GM12878 (cell line): ENCODE measurements around the gene HPSE2. TPM values are rescaled to one million over a fixed set of nuclear protein-coding genes. Genes with fewer than 3 reads are reported as not detected.

Experiments used
- ATAC-seq: fragments of 200-7000 bp; cut with Tn5 transposase; 3 replicates; pipeline ENCODE4 v1.9.1; 2020; ENCODE audit warnings: mild to moderate bottlenecking, moderate library complexity
- BruUV-seq: library from RNA; stranded (reverse); fragments of 400-500 nt; replicated peaks from 2 replicates; lab custom pipeline; 2021; lab: Mats Ljungman, UMichigan
- CTCF ChIA-PET: fragments of 300-600 bp; sonication (Branson Sonifier 250); formaldehyde crosslinking; extraction: SDS; loops from one replicate; lab custom pipeline; 2021; ENCODE audit warnings: inconsistent platforms; lab: Yijun Ruan, JAX
- POLR2A ChIA-PET: fragments of 350-600 bp; formaldehyde crosslinking; extraction: SDS; loops from one replicate; lab custom pipeline; 2021; ENCODE audit warnings: inconsistent platforms; lab: Charles Lee
- RAD21 ChIA-PET: fragments of 300-600 bp; sonication (Branson Sonifier 250); formaldehyde crosslinking; loops from one replicate; lab custom pipeline; 2023; ENCODE audit warnings: antibody characterized with exemption; ENCODE audit not compliant: unreplicated experiment; lab: Charles Lee
- SMC1A ChIA-PET: fragments of 300-600 bp; sonication (Branson Sonifier 250); formaldehyde crosslinking; loops from one replicate; lab custom pipeline; 2023; ENCODE audit not compliant: unreplicated experiment, uncharacterized antibody; lab: Charles Lee
- DNase-seq: peaks from one replicate; pipeline ENCODE4 v3.0.0-alpha.2; 2011; ENCODE audit warnings: low read depth, low spot score
- FAIRE-seq: peaks from 3 replicates; lab custom pipeline; 2011; peaks lifted over from hg19 to GRCh38; lab: Jason Lieb, UNC
- H2AFZ ChIP-seq: 2 replicates; pipeline ENCODE4 v1.6.0; 2011; ENCODE audit warnings: low read depth, low read length, control low read depth; ENCODE audit not compliant: control insufficient read depth
- H3K27ac ChIP-seq: 2 replicates; pipeline ENCODE4 v1.5.1; 2011; ENCODE audit warnings: control low read depth; ENCODE audit not compliant: control insufficient read depth, insufficient read depth
- H3K27me3 ChIP-seq, 2 experiments: replicated peaks in 1 of 2; 2 replicates each; pipeline versions ENCODE4 v1.6.0 to v1.6.1; 2011; ENCODE audit warnings: low read length in 1 of 2; ENCODE audit not compliant: control insufficient read depth in 2 of 2, insufficient read depth in 2 of 2
- H3K36me3 ChIP-seq, 2 experiments: 2 replicates each; pipeline ENCODE4 v1.5.1; 2011; ENCODE audit warnings: low read length in 1 of 2; ENCODE audit not compliant: control insufficient read depth in 2 of 2, insufficient read depth in 2 of 2
- H3K4me1 ChIP-seq: 2 replicates; pipeline ENCODE4 v1.6.1; 2011; ENCODE audit warnings: mild to moderate bottlenecking, low read length, moderate library complexity, mixed read lengths; ENCODE audit not compliant: control insufficient read depth, insufficient read depth
- H3K4me2 ChIP-seq: 2 replicates; pipeline ENCODE4 v1.6.0; 2011; ENCODE audit warnings: control low read depth; ENCODE audit not compliant: control insufficient read depth, insufficient read depth
- H3K4me3 ChIP-seq: fragments of 200-600 bp; sonication (generic); 2 replicates; pipeline ENCODE4 v1.5.1; 2016
- H3K79me2 ChIP-seq: 2 replicates; pipeline ENCODE4 v1.6.0; 2011; ENCODE audit warnings: low read length; ENCODE audit not compliant: control insufficient read depth, insufficient read depth
- H3K9ac ChIP-seq: 2 replicates; pipeline ENCODE4 v1.8.0; 2011; ENCODE audit warnings: low read length, control low read depth, mixed read lengths; ENCODE audit not compliant: control insufficient read depth, insufficient read depth
- H3K9me3 ChIP-seq: replicated peaks from 3 replicates; pipeline ENCODE4 v1.5.1; 2011; ENCODE audit warnings: mild to moderate bottlenecking, low read length; ENCODE audit not compliant: control insufficient read depth, insufficient read depth
- H4K20me1 ChIP-seq: 2 replicates; pipeline ENCODE4 v1.6.0; 2011; ENCODE audit not compliant: control insufficient read depth, insufficient read depth
- BHLHE40 ChIP-seq, 2 experiments: fragments of 450-650 bp in 1 of 2; IDR thresholded peaks; 2 replicates each; pipeline ENCODE4 v1.6.1; 2011 to 2017; ENCODE audit warnings: low read depth in 2 of 2, borderline replicate concordance in 1 of 2, improper control_type of control experiment in 1 of 2, low read length in 1 of 2, mild to moderate bottlenecking in 1 of 2
- DPF2 ChIP-seq: fragments of 450-650 bp; IDR thresholded peaks from 2 replicates; pipeline ENCODE4 v1.6.1; 2017; ENCODE audit warnings: mild to moderate bottlenecking
- GABPA ChIP-seq: IDR thresholded peaks from 2 replicates; pipeline ENCODE4 v1.6.1; 2014; ENCODE audit warnings: antibody characterized with exemption, low read depth, mild to moderate bottlenecking, inconsistent platforms
- KLF5 ChIP-seq: fragments of 450-650 bp; IDR thresholded peaks from 2 replicates; pipeline ENCODE4 v1.6.1; 2014; ENCODE audit warnings: mild to moderate bottlenecking; ENCODE audit not compliant: partially characterized antibody
- LARP7 ChIP-seq: fragments of 450-650 bp; IDR thresholded peaks from 2 replicates; pipeline ENCODE4 v1.6.1; 2017; ENCODE audit warnings: mild to moderate bottlenecking
- MXI1 ChIP-seq: fragments of 150-350 bp; IDR thresholded peaks from 2 replicates; pipeline ENCODE4 v1.6.1; 2011; ENCODE audit warnings: low read depth, mild to moderate bottlenecking, inconsistent platforms, low read length, improper control_type of control experiment
- NBN ChIP-seq: fragments of 450-650 bp; IDR thresholded peaks from 2 replicates; pipeline ENCODE4 v1.6.1; 2016
- RAD51 ChIP-seq: fragments of 450-650 bp; IDR thresholded peaks from 2 replicates; pipeline ENCODE4 v1.6.1; 2016; ENCODE audit warnings: moderate library complexity, mild to moderate bottlenecking, inconsistent platforms
- RELB ChIP-seq: fragments of 450-650 bp; IDR thresholded peaks from 2 replicates; pipeline ENCODE4 v1.6.1; 2017; ENCODE audit warnings: low read depth, mild to moderate bottlenecking, moderate library complexity
- RFX5 ChIP-seq: IDR thresholded peaks from 2 replicates; pipeline ENCODE4 v1.6.1; 2011; ENCODE audit warnings: low read depth, low read length, improper control_type of control experiment
- SIN3A ChIP-seq: IDR thresholded peaks from 2 replicates; pipeline ENCODE4 v1.6.1; 2012; ENCODE audit warnings: low read depth, low read length, improper control_type of control experiment
- SIX5 ChIP-seq: IDR thresholded peaks from 2 replicates; pipeline ENCODE4 v1.6.1; 2011; ENCODE audit warnings: mild to moderate bottlenecking, low read depth, low read length, moderate library complexity; ENCODE audit not compliant: severe bottlenecking
- SMC3 ChIP-seq: IDR thresholded peaks from 2 replicates; pipeline ENCODE4 v1.6.1; 2011; ENCODE audit warnings: low read length, improper control_type of control experiment, borderline replicate concordance
- TARDBP ChIP-seq: IDR thresholded peaks from 2 replicates; pipeline ENCODE4 v1.6.1; 2016; ENCODE audit warnings: borderline replicate concordance
- TBL1XR1 ChIP-seq: IDR thresholded peaks from 2 replicates; pipeline ENCODE4 v1.6.1; 2012; ENCODE audit warnings: low read depth, low read length, improper control_type of control experiment
- TCF12 ChIP-seq: IDR thresholded peaks from 2 replicates; pipeline ENCODE4 v1.6.1; 2011; ENCODE audit warnings: low read depth, mild to moderate bottlenecking, low read length
- WRNIP1 ChIP-seq: IDR thresholded peaks from 2 replicates; pipeline ENCODE4 v1.6.1; 2011; ENCODE audit warnings: low read depth, low read length, improper control_type of control experiment, borderline replicate concordance
- ZBTB40 ChIP-seq: fragments of 450-650 bp; IDR thresholded peaks from 2 replicates; pipeline ENCODE4 v1.6.1; 2016; ENCODE audit warnings: mild to moderate bottlenecking, moderate library complexity, borderline replicate concordance
- WGBS: methylation state at CpG from one replicate; pipeline ENCODE4 v1.1.6; 2016; ENCODE audit warnings: low lambda C conversion rate; ENCODE audit not compliant: insufficient replicate concordance, insufficient coverage; ENCODE audit errors: missing lambda C conversion rate; 5-methylcytosine and 5-hydroxymethylcytosine counted together
- in situ Hi-C: fragments of 300-500 bp; cut with MboI; formaldehyde crosslinking; loops from 9 replicates; pipeline ENCODE4 v1.14.3; 2018; ENCODE audit warnings: mixed read lengths
- intact Hi-C: fragments of 100-400 bp; cut with micrococcal nuclease; formaldehyde crosslinking; loops from one replicate; pipeline ENCODE4 v1.14.2; 2022; ENCODE audit not compliant: unreplicated experiment
- polyA plus RNA-seq, 11 experiments: library from polyadenylated mRNA; depleted of rRNA in 4 of 11; unstranded in 6 of 11; stranded (reverse) in 5 of 11; fragments of >200 nt; fragmentation: Nextera tagmentation in 4 of 11; fragmentation: Illumina TruSeq in 1 of 11; extraction: Ambion mirVana in 4 of 11; extraction: Trizol in 1 of 11; gene quantifications; 1 replicate in 1 of 11; 2 replicates in 10 of 11; pipeline versions ENCODE4 v1.2.1 to v1.2.3, GENCODE V29; 2011 to 2016; ENCODE audit warnings: inconsistent platforms in 2 of 11, missing spikeins in 2 of 11, low read depth in 1 of 11
- total RNA-seq, 4 experiments: library from RNA; depleted of rRNA in 3 of 4; stranded (reverse); fragments of >200 nt in 3 of 4; fragmentation: Illumina TruSeq in 1 of 4; extraction: Trizol in 1 of 4; gene quantifications; 2 replicates each; pipeline versions ENCODE4 v1.2.1 to v1.2.3, GENCODE V29; 2013 to 2021

HPSE2 gene
- total and polyA plus RNA-seq, 10 of the 15 experiments (the other 5 are each of a cell fraction or from before 2014, with no cell fraction given), result 0.06 TPM; not detected in 9

DNA sequence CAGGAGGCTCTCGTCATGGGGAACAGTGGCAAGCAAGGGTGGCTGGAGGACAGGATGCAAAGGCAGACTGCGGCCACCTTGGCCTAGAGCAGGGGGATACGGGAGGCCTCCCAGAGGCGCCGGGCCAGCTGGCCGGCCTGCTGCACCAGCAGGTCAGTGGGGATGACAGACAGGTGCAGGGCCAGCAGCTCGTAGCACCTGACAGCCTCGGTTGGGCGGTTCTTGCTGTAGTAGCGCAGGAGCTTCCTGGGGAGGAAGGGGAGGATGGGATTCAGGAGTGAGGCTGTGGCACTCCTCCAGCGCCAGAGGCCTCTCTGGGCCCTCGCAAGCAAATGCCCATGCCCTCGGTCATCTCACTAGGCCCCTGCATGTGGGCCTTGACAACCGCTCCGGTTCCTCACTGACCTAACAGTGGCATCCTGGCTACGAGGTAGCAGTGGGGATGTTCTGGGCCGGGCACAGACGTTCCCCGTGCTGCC lies 818.1 kb downstream of the HPSE2 start:
- Histone ChIP-seq H3K27ac (no peak overlapping the region), H3K9me3 (no peaks in the 10 kb centered on the region), H3K4me1 (peaks cover 5% of the 10 kb centered on the region), H3K4me3 (no peak overlapping the region), H3K79me2 (no peaks in the 10 kb centered on the region), H3K4me2 (no peak overlapping the region), H2AFZ (no peak overlapping the region), H3K27me3 (no peaks in the 10 kb centered on the region), H4K20me1 (no peaks in the 10 kb centered on the region), H3K9ac (no peak overlapping the region), H3K36me3 (peaks cover 5 to 11% of the 10 kb centered on the region in 2 experiments; a peak in 2 of 4 replicates)
- ChIA-PET SMC1A (no interaction called here), POLR2A (no interaction called here), RAD21 (no interaction called here), CTCF (no interaction called here)
- no peak for DNase-seq
- in situ Hi-C loops (no loop called here), intact Hi-C loops (no loop called here)
- no peak for FAIRE-seq
- TF ChIP-seq WRNIP1, result no peak
- TF ChIP-seq SIN3A, result no peak
- TF ChIP-seq RELB, result no peak
- no peak for TF ChIP-seq SIX5
- TF ChIP-seq KLF5, result no peak
- TF ChIP-seq RAD51, result no peak
- TF ChIP-seq DPF2, result no peak
- no peak for TF ChIP-seq RFX5
- TF ChIP-seq TARDBP, result no peak
- TF ChIP-seq SMC3, result no peak
- TF ChIP-seq GABPA, result no peak
- no peak for TF ChIP-seq MXI1
- no peak for TF ChIP-seq TCF12
- no peak for TF ChIP-seq NBN
- TF ChIP-seq BHLHE40 (IDR thresholded peaks at IDR 0.05; ENCODE audit: borderline replicate concordance in 1 of 2, low read depth in 2 of 2, low read length in 1 of 2), result no peak
- no peak for TF ChIP-seq ZBTB40
- no peak for TF ChIP-seq TBL1XR1
- TF ChIP-seq LARP7, result no peak
- no peak for ATAC-seq
- no TSS peak for BruUV-seq
- 95% methylated on average over 19 of the region's 19 CpGs for WGBS
